HCT116 (cell line): ENCODE measurements around the gene SIX3. TPM values are rescaled to one million over a fixed set of nuclear protein-coding genes. Genes with fewer than 3 reads are reported as not detected.

Experiments
- ATAC-seq: fragments of 200-7000 bp; cut with Tn5 transposase; 2 replicates; pipeline ENCODE4 v1.9.1; 2020; ENCODE audit warnings: mild to moderate bottlenecking, moderate library complexity
- BruUV-seq: library from RNA; stranded (reverse); fragments of 400-500 nt; replicated peaks from 2 replicates; lab custom pipeline; 2021; lab: Mats Ljungman, UMichigan
- CTCF ChIA-PET: fragments of 300-600 bp; sonication (Branson Sonifier 250); formaldehyde crosslinking; loops from one replicate; lab custom pipeline; 2021; ENCODE audit warnings: antibody characterized with exemption; lab: Charles Lee
- POLR2A ChIA-PET: fragments of 300-600, 350-600 bp; sonication (Branson Sonifier 250); formaldehyde crosslinking; loops from one replicate; lab custom pipeline; 2021; ENCODE audit warnings: antibody characterized with exemption; lab: Charles Lee
- RAD21 ChIA-PET, 2 experiments: fragments of 300-600 bp; sonication (Branson Sonifier 250); formaldehyde crosslinking; loops; one replicate each; lab custom pipeline; 2023; ENCODE audit warnings: low total read pairs in 2 of 2; ENCODE audit not compliant: uncharacterized antibody in 2 of 2, unreplicated experiment in 2 of 2, low non-redundant PET in 1 of 2; lab: Charles Lee
- DNase-seq: peaks from one replicate; pipeline ENCODE4 v3.0.0-alpha.2; 2010; ENCODE audit warnings: low read depth, low spot score
- H2AFZ ChIP-seq: fragments of 200-600 bp; shearing (Covaris generic), sonication (generic); 2 replicates; pipeline ENCODE4 v1.6.1; 2017; ENCODE audit warnings: low read depth, mixed run types, mixed read lengths, antibody characterized with exemption, low read length; ENCODE audit not compliant: poor library complexity, severe bottlenecking
- H3K27ac ChIP-seq: 2 replicates; pipeline ENCODE4 v1.5.1; 2012; ENCODE audit warnings: low read depth, low read length
- H3K27me3 ChIP-seq: fragments of 200-600 bp; sonication (generic); 2 replicates; pipeline ENCODE4 v1.6.1; 2016; ENCODE audit warnings: mixed run types, low read length, mixed read lengths; ENCODE audit not compliant: insufficient read depth
- H3K36me3 ChIP-seq, 2 experiments: fragments of 200-500 bp in 1 of 2; fragments of 200-600 bp in 1 of 2; sonication (Bioruptor generic) in 1 of 2; sonication (generic) in 1 of 2; 2 replicates each; pipeline versions ENCODE4 v1.5.1 to v1.6.1; 2014 to 2016; ENCODE audit warnings: low read length in 2 of 2, inconsistent platforms in 1 of 2, mixed read lengths in 1 of 2, mixed run types in 1 of 2; ENCODE audit not compliant: insufficient read depth in 2 of 2, control insufficient read depth in 1 of 2
- H3K4me1 ChIP-seq, 2 experiments: fragments of 200-600 bp in 1 of 2; sonication (generic) in 1 of 2; 2 replicates each; pipeline versions ENCODE4 v1.5.1 to v1.6.1; 2012 to 2017; ENCODE audit warnings: low read length in 2 of 2, inconsistent platforms in 1 of 2, mild to moderate bottlenecking in 1 of 2, mixed read lengths in 1 of 2, mixed run types in 1 of 2, moderate library complexity in 1 of 2; ENCODE audit not compliant: insufficient read depth in 2 of 2, control insufficient read depth in 1 of 2
- H3K4me2 ChIP-seq: fragments of 200-600 bp; sonication (generic); 2 replicates; pipeline ENCODE4 v1.6.1; 2017; ENCODE audit warnings: mixed run types, low read length, mixed read lengths
- H3K4me3 ChIP-seq, 2 experiments: fragments of 200-600 bp in 1 of 2; sonication (generic) in 1 of 2; replicated peaks in 1 of 2; 2 replicates each; pipeline ENCODE4 v1.5.1; 2011 to 2016; ENCODE audit warnings: low read length in 2 of 2, control low read depth in 1 of 2, low read depth in 1 of 2, mild to moderate bottlenecking in 1 of 2, mixed read lengths in 1 of 2, mixed run types in 1 of 2
- H3K79me2 ChIP-seq: fragments of 200-600 bp; sonication (generic); 2 replicates; pipeline ENCODE4 v1.6.1; 2017; ENCODE audit warnings: mild to moderate bottlenecking, mixed run types, low read length, moderate library complexity, mixed read lengths; ENCODE audit not compliant: insufficient read depth
- H3K9ac ChIP-seq: fragments of 200-600 bp; sonication (generic); 2 replicates; pipeline ENCODE4 v1.6.1; 2016; ENCODE audit warnings: low read length, mixed read lengths
- H3K9me2 ChIP-seq: fragments of 200-600 bp; sonication (generic), shearing (Covaris generic); 2 replicates; pipeline ENCODE4 v1.6.1; 2017; ENCODE audit warnings: mixed run types, mild to moderate bottlenecking, moderate library complexity; ENCODE audit not compliant: insufficient read depth
- H3K9me3 ChIP-seq, 2 experiments: fragments of 200-500 bp in 1 of 2; fragments of 200-600 bp in 1 of 2; sonication (Bioruptor generic) in 1 of 2; sonication (generic) in 1 of 2; 2 replicates each; pipeline ENCODE4 v1.6.1; 2014 to 2017; ENCODE audit warnings: low read length in 2 of 2, mixed read lengths in 2 of 2, inconsistent platforms in 1 of 2, low read depth in 1 of 2, mild to moderate bottlenecking in 1 of 2, mixed run types in 1 of 2, moderate library complexity in 1 of 2; ENCODE audit not compliant: control insufficient read depth in 1 of 2, insufficient read depth in 1 of 2
- H4K20me1 ChIP-seq: fragments of 200-600 bp; sonication (generic), shearing (Covaris generic); 2 replicates; pipeline ENCODE4 v1.6.1; 2017; ENCODE audit warnings: mixed run types, mild to moderate bottlenecking, moderate library complexity; ENCODE audit not compliant: insufficient read depth
- EZH2phosphoT487 ChIP-seq: fragments of 200-600 bp; IDR thresholded peaks from 2 replicates; pipeline ENCODE4 v1.6.1; 2018; ENCODE audit warnings: antibody characterized with exemption, borderline replicate concordance
- JUND ChIP-seq: IDR thresholded peaks from 2 replicates; pipeline ENCODE4 v1.6.1; 2012
- SRF ChIP-seq: IDR thresholded peaks from 2 replicates; pipeline ENCODE4 v1.6.1; 2012; ENCODE audit warnings: low read depth
- intact Hi-C: fragments of 100-400 bp; cut with micrococcal nuclease; formaldehyde crosslinking; loops from 2 replicates; pipeline ENCODE4 v1.10.0; 2022
- total RNA-seq: library from RNA; stranded (reverse); gene quantifications from one replicate; pipeline ENCODE4 v1.2.1, GENCODE V29; 2021; ENCODE audit not compliant: unreplicated experiment
- TF ChIP-seq, protein P1 (sequence below): IDR thresholded peaks from 2 replicates; pipeline ENCODE4 v1.6.1; 2012; ENCODE audit warnings: low read depth
- TF ChIP-seq, protein P2 (sequence below), 3 experiments: fragments of 200-600 bp in 1 of 3; sonication (generic) in 1 of 3; IDR thresholded peaks in 2 of 3; conservative IDR thresholded peaks in 1 of 3; 2 replicates each; pipeline ENCODE4 v1.5.1; 2012 to 2017; ENCODE audit warnings: low read depth in 2 of 3, low read length in 2 of 3, antibody characterized with exemption in 1 of 3, borderline replicate concordance in 1 of 3, control low read depth in 1 of 3, mild to moderate bottlenecking in 1 of 3, mixed read lengths in 1 of 3, mixed run types in 1 of 3, moderate library complexity in 1 of 3; ENCODE audit not compliant: insufficient read depth in 1 of 3

SIX3 gene
- total RNA-seq, 1 experiment from 2014 or later: 1.2 TPM

DNA sequence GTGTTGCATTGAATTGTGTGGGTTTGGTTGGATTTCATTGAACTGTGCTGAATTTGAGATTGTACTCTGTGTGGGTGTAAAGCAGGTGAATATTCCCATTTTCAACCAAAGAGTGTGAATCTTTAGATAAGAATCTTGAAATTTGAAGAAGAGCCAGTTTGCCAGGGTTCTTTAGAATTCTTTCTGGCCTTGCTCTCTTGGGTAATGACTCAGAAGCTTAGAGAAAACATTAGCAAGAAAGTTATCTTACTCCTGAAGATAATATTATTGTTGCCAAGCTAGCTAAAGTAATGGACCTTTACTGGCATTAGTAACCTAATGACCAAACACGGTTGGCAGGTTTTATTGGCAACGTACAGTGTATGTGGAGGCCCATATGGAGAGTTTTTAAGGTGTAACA, 46.4 kb upstream of the SIX3 start:
- no peak overlapping the region for H3K9ac ChIP-seq
- H3K79me2 ChIP-seq: no peaks in the 10 kb centered on the region
- RAD21 ChIA-PET: no interaction called here
- TF ChIP-seq, protein P1, sequence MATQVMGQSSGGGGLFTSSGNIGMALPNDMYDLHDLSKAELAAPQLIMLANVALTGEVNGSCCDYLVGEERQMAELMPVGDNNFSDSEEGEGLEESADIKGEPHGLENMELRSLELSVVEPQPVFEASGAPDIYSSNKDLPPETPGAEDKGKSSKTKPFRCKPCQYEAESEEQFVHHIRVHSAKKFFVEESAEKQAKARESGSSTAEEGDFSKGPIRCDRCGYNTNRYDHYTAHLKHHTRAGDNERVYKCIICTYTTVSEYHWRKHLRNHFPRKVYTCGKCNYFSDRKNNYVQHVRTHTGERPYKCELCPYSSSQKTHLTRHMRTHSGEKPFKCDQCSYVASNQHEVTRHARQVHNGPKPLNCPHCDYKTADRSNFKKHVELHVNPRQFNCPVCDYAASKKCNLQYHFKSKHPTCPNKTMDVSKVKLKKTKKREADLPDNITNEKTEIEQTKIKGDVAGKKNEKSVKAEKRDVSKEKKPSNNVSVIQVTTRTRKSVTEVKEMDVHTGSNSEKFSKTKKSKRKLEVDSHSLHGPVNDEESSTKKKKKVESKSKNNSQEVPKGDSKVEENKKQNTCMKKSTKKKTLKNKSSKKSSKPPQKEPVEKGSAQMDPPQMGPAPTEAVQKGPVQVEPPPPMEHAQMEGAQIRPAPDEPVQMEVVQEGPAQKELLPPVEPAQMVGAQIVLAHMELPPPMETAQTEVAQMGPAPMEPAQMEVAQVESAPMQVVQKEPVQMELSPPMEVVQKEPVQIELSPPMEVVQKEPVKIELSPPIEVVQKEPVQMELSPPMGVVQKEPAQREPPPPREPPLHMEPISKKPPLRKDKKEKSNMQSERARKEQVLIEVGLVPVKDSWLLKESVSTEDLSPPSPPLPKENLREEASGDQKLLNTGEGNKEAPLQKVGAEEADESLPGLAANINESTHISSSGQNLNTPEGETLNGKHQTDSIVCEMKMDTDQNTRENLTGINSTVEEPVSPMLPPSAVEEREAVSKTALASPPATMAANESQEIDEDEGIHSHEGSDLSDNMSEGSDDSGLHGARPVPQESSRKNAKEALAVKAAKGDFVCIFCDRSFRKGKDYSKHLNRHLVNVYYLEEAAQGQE: no peak
- TF ChIP-seq, protein P2, sequence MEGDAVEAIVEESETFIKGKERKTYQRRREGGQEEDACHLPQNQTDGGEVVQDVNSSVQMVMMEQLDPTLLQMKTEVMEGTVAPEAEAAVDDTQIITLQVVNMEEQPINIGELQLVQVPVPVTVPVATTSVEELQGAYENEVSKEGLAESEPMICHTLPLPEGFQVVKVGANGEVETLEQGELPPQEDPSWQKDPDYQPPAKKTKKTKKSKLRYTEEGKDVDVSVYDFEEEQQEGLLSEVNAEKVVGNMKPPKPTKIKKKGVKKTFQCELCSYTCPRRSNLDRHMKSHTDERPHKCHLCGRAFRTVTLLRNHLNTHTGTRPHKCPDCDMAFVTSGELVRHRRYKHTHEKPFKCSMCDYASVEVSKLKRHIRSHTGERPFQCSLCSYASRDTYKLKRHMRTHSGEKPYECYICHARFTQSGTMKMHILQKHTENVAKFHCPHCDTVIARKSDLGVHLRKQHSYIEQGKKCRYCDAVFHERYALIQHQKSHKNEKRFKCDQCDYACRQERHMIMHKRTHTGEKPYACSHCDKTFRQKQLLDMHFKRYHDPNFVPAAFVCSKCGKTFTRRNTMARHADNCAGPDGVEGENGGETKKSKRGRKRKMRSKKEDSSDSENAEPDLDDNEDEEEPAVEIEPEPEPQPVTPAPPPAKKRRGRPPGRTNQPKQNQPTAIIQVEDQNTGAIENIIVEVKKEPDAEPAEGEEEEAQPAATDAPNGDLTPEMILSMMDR (IDR thresholded peaks at IDR 0.05 in 2 of 3, conservative IDR thresholded peaks at IDR 0.05 in 1 of 3; ENCODE audit: borderline replicate concordance in 1 of 3, insufficient read depth in 1 of 3, low read depth in 2 of 3, low read length in 2 of 3): no peak
- TF ChIP-seq EZH2phosphoT487: no peak
- no peak for TF ChIP-seq JUND
- no peak for TF ChIP-seq SRF
- H3K4me1 ChIP-seq: no peaks in the 10 kb centered on the region
- no peaks in the 10 kb centered on the region; a peak in 1 of 4 replicates for H3K9me3 ChIP-seq
- no TSS peak for BruUV-seq
- no peak for ATAC-seq
- POLR2A ChIA-PET: no interaction called here
- intact Hi-C loops: no loop called here
- DNase-seq: no peak
- no peak overlapping the region for H3K4me2 ChIP-seq
- H3K27ac ChIP-seq: no peak overlapping the region
- H3K36me3 ChIP-seq: no peaks in the 10 kb centered on the region
- H3K4me3 ChIP-seq: no peak overlapping the region
- no peaks in the 10 kb centered on the region for H3K9me2 ChIP-seq
- CTCF ChIA-PET: no interaction called here
- no peaks in the 10 kb centered on the region for H4K20me1 ChIP-seq
- no peak overlapping the region for H2AFZ ChIP-seq
- H3K27me3 ChIP-seq: peaks cover 6% of the 10 kb centered on the region; the same call in 1 of the 2 replicates
